ENCODE measurements around the gene BCAR3.

The BCAR3 gene

DNA sequence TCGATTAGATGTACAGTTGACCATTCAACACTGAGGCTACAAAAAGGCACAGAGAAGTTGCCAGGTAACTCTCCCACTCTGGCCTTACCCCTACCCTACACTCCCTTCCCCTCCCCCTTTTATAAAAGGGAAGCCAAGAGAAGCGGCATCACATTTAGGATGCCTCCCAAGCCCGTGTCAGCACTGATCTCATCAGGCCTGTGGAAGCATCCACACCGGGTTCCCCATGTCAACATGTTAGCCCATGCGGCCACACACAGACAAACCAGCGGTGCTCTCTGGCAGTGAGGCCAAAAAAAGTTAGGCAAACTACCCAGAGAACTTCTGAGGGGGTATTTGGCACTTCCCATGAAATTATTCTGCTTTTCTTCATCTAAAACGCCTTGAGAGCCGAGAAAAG is 29.9 kb downstream of the BCAR3 start:
- TF ChIP-seq, protein P1, sequence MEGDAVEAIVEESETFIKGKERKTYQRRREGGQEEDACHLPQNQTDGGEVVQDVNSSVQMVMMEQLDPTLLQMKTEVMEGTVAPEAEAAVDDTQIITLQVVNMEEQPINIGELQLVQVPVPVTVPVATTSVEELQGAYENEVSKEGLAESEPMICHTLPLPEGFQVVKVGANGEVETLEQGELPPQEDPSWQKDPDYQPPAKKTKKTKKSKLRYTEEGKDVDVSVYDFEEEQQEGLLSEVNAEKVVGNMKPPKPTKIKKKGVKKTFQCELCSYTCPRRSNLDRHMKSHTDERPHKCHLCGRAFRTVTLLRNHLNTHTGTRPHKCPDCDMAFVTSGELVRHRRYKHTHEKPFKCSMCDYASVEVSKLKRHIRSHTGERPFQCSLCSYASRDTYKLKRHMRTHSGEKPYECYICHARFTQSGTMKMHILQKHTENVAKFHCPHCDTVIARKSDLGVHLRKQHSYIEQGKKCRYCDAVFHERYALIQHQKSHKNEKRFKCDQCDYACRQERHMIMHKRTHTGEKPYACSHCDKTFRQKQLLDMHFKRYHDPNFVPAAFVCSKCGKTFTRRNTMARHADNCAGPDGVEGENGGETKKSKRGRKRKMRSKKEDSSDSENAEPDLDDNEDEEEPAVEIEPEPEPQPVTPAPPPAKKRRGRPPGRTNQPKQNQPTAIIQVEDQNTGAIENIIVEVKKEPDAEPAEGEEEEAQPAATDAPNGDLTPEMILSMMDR (IDR thresholded peaks at IDR 0.05) = no peak

DNA sequence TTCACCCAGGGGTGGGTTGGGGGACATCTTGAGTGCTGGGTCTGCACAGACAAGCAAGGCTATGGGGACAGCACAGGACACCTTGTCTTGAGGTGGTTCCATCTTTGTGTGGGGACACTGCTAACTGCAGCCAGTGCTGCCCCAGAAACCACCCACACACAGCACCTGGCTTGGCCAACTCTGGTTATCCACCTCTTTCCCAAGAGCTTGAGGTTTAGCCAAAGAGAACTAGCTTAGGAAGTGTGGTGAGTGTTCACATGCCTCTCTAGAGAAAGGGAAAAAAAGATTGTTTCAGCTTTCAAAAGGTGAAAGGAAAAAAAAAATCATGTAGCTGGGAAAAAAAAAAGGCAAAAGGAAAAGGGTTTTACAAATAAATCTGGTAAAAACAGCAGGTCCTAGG is 32.4 kb downstream of the BCAR3 start:
- TF ChIP-seq, protein P1 (IDR thresholded peaks at IDR 0.05) = no peak

DNA sequence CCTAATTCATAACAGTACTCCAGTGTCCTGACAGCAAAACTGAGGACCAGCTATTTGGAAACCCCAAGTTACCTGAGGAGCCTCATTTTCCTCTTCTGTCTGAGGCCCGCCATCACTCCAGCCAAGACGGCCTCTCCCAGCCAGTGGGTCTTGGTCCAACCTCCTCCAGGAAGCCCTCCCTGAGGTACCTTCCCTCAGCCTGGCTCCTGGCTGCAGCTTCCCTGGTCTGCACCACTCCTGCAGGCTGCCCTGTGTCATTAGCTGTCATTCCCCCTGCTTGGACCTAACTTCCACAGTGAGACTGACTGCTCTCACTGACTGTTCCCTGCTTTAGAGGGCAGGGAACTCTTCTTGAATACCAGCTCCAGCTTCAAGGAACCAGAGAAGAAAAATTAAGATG is 33.0 kb downstream of the BCAR3 start:
- TF ChIP-seq, protein P1 (IDR thresholded peaks at IDR 0.05) = no peak

DNA sequence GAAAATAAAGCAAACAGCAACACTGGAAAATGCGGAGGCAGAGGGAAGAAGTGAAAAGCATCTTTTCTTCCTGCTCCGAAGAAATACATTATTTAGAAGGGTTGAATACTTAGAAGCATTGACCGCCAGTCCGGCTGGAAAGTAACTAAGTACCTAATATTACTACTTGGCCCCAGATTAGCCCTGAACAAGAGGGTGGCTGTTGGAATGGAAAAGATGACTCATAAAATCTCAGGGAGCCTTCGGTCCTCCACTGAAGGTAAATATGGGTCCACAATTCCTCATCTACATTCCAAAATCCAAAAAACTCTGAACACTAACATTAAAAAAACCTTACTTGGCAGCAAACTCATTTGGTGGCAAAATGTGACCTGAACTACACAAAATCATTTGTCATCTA is 40.1 kb downstream of the BCAR3 start:
- TF ChIP-seq, protein P1 (IDR thresholded peaks at IDR 0.05) = no peak

DNA sequence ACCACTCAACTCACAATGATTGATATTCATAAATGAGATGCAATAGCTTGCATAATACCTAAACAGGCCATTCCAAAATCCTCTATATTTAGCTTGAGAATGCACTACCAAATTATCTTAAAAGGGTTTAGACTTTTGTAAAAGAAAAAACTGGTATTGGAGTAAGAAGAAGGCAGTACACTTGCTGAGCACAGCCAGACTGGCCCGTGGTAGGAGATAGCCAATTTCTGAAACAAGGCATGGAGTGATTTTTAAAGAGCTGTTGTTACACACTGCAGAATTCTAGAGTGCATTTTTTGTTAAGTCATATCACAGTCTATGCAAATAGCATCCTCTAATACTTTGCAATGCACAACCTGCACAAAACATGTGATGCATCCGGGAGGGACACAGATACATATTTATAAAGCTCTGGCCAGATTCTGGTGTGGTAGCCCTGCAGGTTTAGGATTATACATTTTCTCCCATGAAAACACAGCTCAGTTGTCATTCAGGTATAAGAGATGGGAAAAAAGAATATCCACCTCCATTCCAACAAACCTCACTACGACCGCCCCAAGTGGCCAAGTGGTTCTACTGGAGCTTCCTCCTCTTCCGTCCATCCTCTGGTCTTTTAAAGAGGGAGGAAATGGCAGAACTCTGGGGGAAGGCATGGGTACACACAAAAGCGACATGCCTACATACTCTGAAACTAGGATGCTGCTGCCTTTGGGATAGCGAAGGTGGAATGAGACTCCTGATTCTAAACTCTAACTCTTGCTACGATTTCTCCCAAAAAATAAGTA is 40.8 kb downstream of the BCAR3 start:
- TF ChIP-seq, protein P1 (IDR thresholded peaks at IDR 0.05) = no peak

DNA sequence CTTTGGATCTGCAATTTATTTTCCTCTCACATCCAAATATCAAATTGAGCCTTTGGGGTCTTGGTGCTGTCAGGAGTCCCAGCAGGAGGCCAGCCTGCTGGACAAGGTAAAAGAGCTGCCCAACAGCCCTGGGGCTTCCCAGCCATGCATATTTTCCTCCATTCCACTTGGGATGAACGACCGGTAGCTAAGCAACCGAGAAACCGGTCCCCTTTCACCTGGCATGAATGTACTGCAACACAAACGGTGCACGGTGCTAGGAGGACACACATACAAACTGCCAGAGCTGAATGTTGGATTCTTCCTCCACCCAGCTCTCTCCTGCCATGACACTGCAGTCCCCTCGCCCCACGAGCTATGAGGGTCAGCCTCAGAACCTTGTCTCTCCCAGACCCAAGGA is 42.7 kb downstream of the BCAR3 start:
- TF ChIP-seq, protein P1 (IDR thresholded peaks at IDR 0.05) = no peak

DNA sequence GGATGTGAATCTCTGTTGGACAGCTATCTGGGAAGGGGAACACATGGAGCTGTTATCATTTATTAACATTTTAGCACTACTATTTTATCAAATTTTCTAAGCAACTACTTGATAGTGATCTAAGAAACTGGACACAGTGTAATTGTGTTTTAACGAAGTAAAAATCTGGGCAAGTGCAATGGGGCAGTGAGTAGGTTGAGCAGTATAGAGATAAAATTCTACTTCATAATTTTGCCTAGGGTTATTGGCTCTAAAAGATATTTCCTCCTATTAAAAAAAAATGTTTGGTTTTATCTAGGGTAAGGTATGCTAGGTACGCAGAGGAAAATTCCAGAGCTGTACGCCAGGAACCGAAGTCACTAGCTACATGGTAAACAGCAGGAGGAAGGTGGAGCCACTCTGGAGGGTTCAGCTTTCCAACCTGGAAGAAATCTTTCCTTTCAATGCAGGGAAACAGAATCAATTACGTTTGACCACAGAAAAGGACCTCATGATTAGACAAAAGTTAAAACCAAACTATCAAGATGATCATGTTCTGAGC is 43.3 kb downstream of the BCAR3 start:
- TF ChIP-seq, protein P1 (IDR thresholded peaks at IDR 0.05) = no peak

All from LNCAP (cell line).